ENCODE results near the gene ZNF213. TPM values are rescaled to one million over a fixed set of nuclear protein-coding genes. Genes with fewer than 3 reads are reported as not detected.

ZNF213 gene
- total RNA-seq, 1 experiment from 2014 or later, result 5.3 TPM

DNA sequence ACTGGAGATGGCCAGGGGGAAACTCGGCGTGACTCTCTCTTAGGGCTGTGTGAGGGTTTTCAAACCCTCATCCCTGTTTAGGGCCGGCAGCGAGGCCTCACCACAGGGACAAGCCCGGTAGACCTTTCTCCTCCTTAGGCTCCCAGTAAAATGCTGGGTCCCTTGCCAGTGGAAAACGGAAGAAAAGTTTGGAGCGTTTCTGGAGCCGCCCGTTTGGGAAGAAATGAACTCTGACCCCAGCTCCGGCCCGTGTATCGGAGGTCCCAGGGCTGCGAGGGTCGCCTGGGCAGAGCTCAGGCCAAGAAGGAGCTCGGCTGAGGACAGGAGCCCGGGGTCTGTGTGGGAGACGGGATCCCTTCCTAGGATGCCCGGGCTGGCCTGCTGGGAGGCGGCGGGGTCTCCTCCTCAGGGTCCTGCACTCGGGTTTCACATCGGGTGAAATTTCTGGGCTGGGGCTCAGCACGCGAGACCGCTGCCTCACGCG lies 23.2 kb downstream of the ZNF213 start:
- BruUV-seq (replicated peaks), result no TSS peak
- TF ChIP-seq CTCF (IDR thresholded peaks at IDR 0.05; ENCODE audit: insufficient read depth in 1 of 2, low read depth in 1 of 2, low read length in 1 of 2, severe bottlenecking in 1 of 2, unreplicated experiment in 1 of 2), result no peak
- H3K9me3 Mint-ChIP-seq (ENCODE audit: unreplicated experiment), result no peaks in the 10 kb centered on the region
- Histone ChIP-seq H3K36me3 (ENCODE audit: control insufficient read depth, insufficient read depth, low read length) (no peaks in the 10 kb centered on the region), H3K4me3 (ENCODE audit: low read depth, low read length) (peak overlapping the region; percentile 49), H3K27me3 (replicated peaks; ENCODE audit: control insufficient read depth, insufficient read depth, low read length) (no peaks in the 10 kb centered on the region), H3K4me1 (no peaks in the 10 kb centered on the region), H3K9me3 (no peaks in the 10 kb centered on the region)
- CTCF ChIA-PET, result interaction anchor here (0.5 to 2.0 kb wide), 10 partner anchors 8 to 194 kb away, joined by 3 to 16 read pairs (median 4); no protein-coding TSS in a partner anchor
- H3K4me3 Mint-ChIP-seq (ENCODE audit: unreplicated experiment), result peak overlapping the region; percentile 93
- H3K4me1 Mint-ChIP-seq (ENCODE audit: low read depth, unreplicated experiment), result no peaks in the 10 kb centered on the region
- peak in 1 of 2 experiments; percentile 46 for DNase-seq
- peak overlapping the region; percentile 91 for H3K27ac Mint-ChIP-seq (ENCODE audit: unreplicated experiment)
- intact Hi-C loops (cut with micrococcal nuclease; ENCODE audit: unreplicated experiment), result loop anchor here (1.0 kb wide), 1 partner anchor 8 kb away; no protein-coding TSS in a partner anchor
- H3K36me3 Mint-ChIP-seq (ENCODE audit: insufficient read depth, unreplicated experiment), result peaks cover 33% of the 10 kb centered on the region
- H3K27me3 Mint-ChIP-seq (ENCODE audit: insufficient read depth, unreplicated experiment), result no peaks in the 10 kb centered on the region
- POLR2A ChIA-PET, result interaction anchor here (0.6 to 1.4 kb wide), 6 partner anchors 23 to 1258 kb away, joined by 3 to 5 read pairs (median 3); partner anchors contain the start of genes NAA60, ZNF213 and ZNF597

GRCh38 chr16:3158510-3159314 lies 23.9 kb downstream of the ZNF213 start:
- BruUV-seq (replicated peaks), result no TSS peak

More at GRCh38 chr16:3158510-3159314, 23.9 kb downstream of the ZNF213 start:
- intact Hi-C loops (cut with micrococcal nuclease; ENCODE audit: unreplicated experiment), result loop anchor here (1.0 kb wide), 1 partner anchor 8 kb away; no protein-coding TSS in a partner anchor
- DNase-seq, result peak; percentile 92 to 96
- H3K27me3 Mint-ChIP-seq (ENCODE audit: insufficient read depth, unreplicated experiment), result no peaks in the 10 kb centered on the region
- no peaks in the 10 kb centered on the region for H3K36me3 ChIP-seq (ENCODE audit: control insufficient read depth, insufficient read depth, low read length)
- no peaks in the 10 kb centered on the region for H3K9me3 Mint-ChIP-seq (ENCODE audit: unreplicated experiment)
- H3K27me3 ChIP-seq (replicated peaks; ENCODE audit: control insufficient read depth, insufficient read depth, low read length), result no peaks in the 10 kb centered on the region
- ChIA-PET CTCF (interaction anchor here (0.5 to 2.0 kb wide), 12 partner anchors 9 to 376 kb away, joined by 3 to 16 read pairs (median 4); no protein-coding TSS in a partner anchor), POLR2A (interaction anchor here (0.6 to 1.4 kb wide), 13 partner anchors 8 to 1257 kb away, joined by 3 to 5 read pairs (median 3); partner anchors contain the start of genes NAA60, ZNF213, ZNF597 and ZSCAN32)
- no peaks in the 10 kb centered on the region for H3K4me1 ChIP-seq
- peak overlapping the region; percentile 93 for H3K4me3 Mint-ChIP-seq (ENCODE audit: unreplicated experiment)
- no peaks in the 10 kb centered on the region for H3K9me3 ChIP-seq
- TF ChIP-seq CTCF (IDR thresholded peaks at IDR 0.05; ENCODE audit: insufficient read depth in 1 of 2, low read depth in 1 of 2, low read length in 1 of 2, severe bottlenecking in 1 of 2, unreplicated experiment in 1 of 2), result no peak
- peak overlapping the region; percentile 91 for H3K27ac Mint-ChIP-seq (ENCODE audit: unreplicated experiment)
- no peaks in the 10 kb centered on the region for H3K4me1 Mint-ChIP-seq (ENCODE audit: low read depth, unreplicated experiment)
- H3K4me3 ChIP-seq (ENCODE audit: low read depth, low read length), result peak overlapping the region; percentile 49
- H3K36me3 Mint-ChIP-seq (ENCODE audit: insufficient read depth, unreplicated experiment), result peaks cover 35% of the 10 kb centered on the region
